ENCODE measurements around the gene UBB. TPM values are rescaled to one million over a fixed set of nuclear protein-coding genes. Genes with fewer than 3 reads are reported as not detected.

The UBB gene
- total RNA-seq, 1 experiment from 2014 or later, result 2,378 TPM

GRCh38 chr17:16407911-16408588, 27.2 kb downstream of the UBB start:
- BruUV-seq (replicated peaks), result no TSS peak
- intact Hi-C loops (cut with micrococcal nuclease), result no loop called here
- Histone ChIP-seq H2AFZ (ENCODE audit: low read depth, low read length, poor library complexity, severe bottlenecking) (no peak overlapping the region), H3K4me1 (ENCODE audit: control insufficient read depth in 1 of 2, insufficient read depth in 2 of 2, low read length in 2 of 2) (peaks cover 0 to 3% of the 10 kb centered on the region in 2 experiments; a peak in 1 of 4 replicates), H3K36me3 (ENCODE audit: control insufficient read depth in 1 of 2, insufficient read depth in 2 of 2, low read length in 2 of 2) (no peaks in the 10 kb centered on the region), H3K9ac (ENCODE audit: low read length) (no peak overlapping the region), H3K9me2 (ENCODE audit: insufficient read depth) (no peaks in the 10 kb centered on the region), H3K9me3 (ENCODE audit: control insufficient read depth in 1 of 2, insufficient read depth in 1 of 2, low read depth in 1 of 2, low read length in 2 of 2) (no peaks in the 10 kb centered on the region), H3K27me3 (ENCODE audit: insufficient read depth, low read length) (no peaks in the 10 kb centered on the region), H3K4me3 (replicated peaks in 1 of 2; ENCODE audit: low read depth in 1 of 2, low read length in 2 of 2) (no peak overlapping the region), H4K20me1 (ENCODE audit: insufficient read depth) (no peaks in the 10 kb centered on the region), H3K4me2 (ENCODE audit: low read length) (no peak overlapping the region), H3K79me2 (ENCODE audit: insufficient read depth, low read length) (no peaks in the 10 kb centered on the region), H3K27ac (ENCODE audit: low read depth, low read length) (no peak overlapping the region)
- CTCF ChIA-PET, result interaction anchor here (0.9 kb wide), 1 partner anchor 44 kb away, joined by 3 read pairs; no protein-coding TSS in a partner anchor
- ATAC-seq (no peak), DNase-seq (ENCODE audit: low read depth, low spot score) (no peak)
- POLR2A ChIA-PET, result interaction anchor here (0.9 kb wide), 1 partner anchor 30 kb away, joined by 3 read pairs; no protein-coding TSS in a partner anchor
- TF ChIP-seq EZH2phosphoT487 (IDR thresholded peaks at IDR 0.05; ENCODE audit: borderline replicate concordance) (no peak), YY1 (IDR thresholded peaks at IDR 0.05; ENCODE audit: extremely low read depth, insufficient replicate concordance, low read depth, low read length) (no peak), ZBTB33 (IDR thresholded peaks at IDR 0.05; ENCODE audit: extremely low read depth, insufficient replicate concordance, low read length) (no peak), EZH2 (IDR thresholded peaks at IDR 0.05) (no peak)
- RAD21 ChIA-PET (ENCODE audit: low non-redundant PET in 1 of 2, low total read pairs in 2 of 2, uncharacterized antibody in 2 of 2, unreplicated experiment in 2 of 2), result no interaction called here
